Esophagus squamous epithelium (tissue), 4 donors: ENCODE results near the gene SLC7A6.
A peak's percentile ranks its signal among the peaks of the same experiment; 100 is the strongest.

Experiments
- CTCF ChIP-seq, 6 experiments: fragments of 450-650 bp in 4 of 6; fragments of 200-600 bp in 2 of 6; sonication (generic) in 2 of 6; IDR thresholded peaks; one replicate each; pipeline ENCODE4 v1.5.1; 2016 to 2019; ENCODE audit warnings: antibody characterized with exemption in 6 of 6, mild to moderate bottlenecking in 4 of 6, moderate library complexity in 4 of 6
- POLR2A ChIP-seq, 4 donors: fragments of 450-650 bp; IDR thresholded peaks; one replicate each; pipeline ENCODE4 v1.6.1; 2017; ENCODE audit warnings: antibody characterized with exemption in 4 of 4, mild to moderate bottlenecking in 4 of 4, moderate library complexity in 3 of 4

GRCh38 chr16:68229431-68230175 is 34.7 kb upstream of the SLC7A6 start:
- TF ChIP-seq CTCF (IDR thresholded peaks at IDR 0.05) (peak; percentile 66 to 86 (median 80)), POLR2A (IDR thresholded peaks at IDR 0.05) (no peak)
